Peyer's patch (tissue), 4 donors: ENCODE results near the gene DCP1B. TPM values are rescaled to one million over a fixed set of nuclear protein-coding genes. Genes with fewer than 3 reads are reported as not detected.

Experiments used
- DNase-seq, 3 donors: peaks; one replicate each; pipeline ENCODE4 v3.0.0-alpha.2; 2017 to 2019
- H3K27ac ChIP-seq, 4 donors: fragments of 200-600 bp; sonication (generic); one replicate each; pipeline ENCODE4 v1.5.1; 2016 to 2019
- H3K27me3 ChIP-seq, 2 donors: fragments of 200-600 bp; sonication (generic); one replicate each; pipeline ENCODE4 v1.5.1; 2019
- H3K36me3 ChIP-seq, 3 donors: fragments of 200-600 bp; sonication (generic); one replicate each; pipeline ENCODE4 v1.5.1; 2016 to 2019
- H3K4me1 ChIP-seq, 4 donors: fragments of 200-600 bp; sonication (generic); one replicate each; pipeline ENCODE4 v1.5.1; 2016 to 2019
- H3K4me3 ChIP-seq, 4 donors: fragments of 200-600 bp; sonication (generic); 1 replicate in 3 of 4; 2 replicates in 1 of 4; pipeline ENCODE4 v1.5.1; 2016 to 2019; ENCODE audit warnings: mild to moderate bottlenecking in 1 of 4
- H3K9me3 ChIP-seq, 4 donors: fragments of 200-600 bp; sonication (generic); one replicate each; pipeline ENCODE4 v1.5.1; 2016 to 2019; ENCODE audit warnings: mild to moderate bottlenecking in 1 of 4
- POLR2A ChIP-seq, 2 donors: fragments of 450-650 bp; IDR thresholded peaks; one replicate each; pipeline ENCODE4 v1.5.1; 2017; ENCODE audit warnings: antibody characterized with exemption in 2 of 2, mild to moderate bottlenecking in 2 of 2, moderate library complexity in 2 of 2
- total RNA-seq, 4 donors: library from RNA; depleted of rRNA; stranded (reverse); fragments of >200 nt; gene quantifications; one replicate each; pipeline ENCODE4 v1.1.0, GENCODE V29; 2016
- TF ChIP-seq, protein P1 (sequence below), 6 experiments: fragments of 450-650 bp in 4 of 6; fragments of 200-600 bp in 2 of 6; sonication (generic) in 1 of 6; IDR thresholded peaks; one replicate each; pipeline ENCODE4 v1.5.1; 2017 to 2019; ENCODE audit warnings: antibody characterized with exemption in 6 of 6, mild to moderate bottlenecking in 3 of 6, moderate library complexity in 1 of 6

The DCP1B gene
- total RNA-seq, 4 donors from 2014 or later: 14.7 to 54.5 (median 18.6) TPM

- no peak for TF ChIP-seq POLR2A (IDR thresholded peaks at IDR 0.05)
- TF ChIP-seq, protein P1, sequence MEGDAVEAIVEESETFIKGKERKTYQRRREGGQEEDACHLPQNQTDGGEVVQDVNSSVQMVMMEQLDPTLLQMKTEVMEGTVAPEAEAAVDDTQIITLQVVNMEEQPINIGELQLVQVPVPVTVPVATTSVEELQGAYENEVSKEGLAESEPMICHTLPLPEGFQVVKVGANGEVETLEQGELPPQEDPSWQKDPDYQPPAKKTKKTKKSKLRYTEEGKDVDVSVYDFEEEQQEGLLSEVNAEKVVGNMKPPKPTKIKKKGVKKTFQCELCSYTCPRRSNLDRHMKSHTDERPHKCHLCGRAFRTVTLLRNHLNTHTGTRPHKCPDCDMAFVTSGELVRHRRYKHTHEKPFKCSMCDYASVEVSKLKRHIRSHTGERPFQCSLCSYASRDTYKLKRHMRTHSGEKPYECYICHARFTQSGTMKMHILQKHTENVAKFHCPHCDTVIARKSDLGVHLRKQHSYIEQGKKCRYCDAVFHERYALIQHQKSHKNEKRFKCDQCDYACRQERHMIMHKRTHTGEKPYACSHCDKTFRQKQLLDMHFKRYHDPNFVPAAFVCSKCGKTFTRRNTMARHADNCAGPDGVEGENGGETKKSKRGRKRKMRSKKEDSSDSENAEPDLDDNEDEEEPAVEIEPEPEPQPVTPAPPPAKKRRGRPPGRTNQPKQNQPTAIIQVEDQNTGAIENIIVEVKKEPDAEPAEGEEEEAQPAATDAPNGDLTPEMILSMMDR (IDR thresholded peaks at IDR 0.05): no peak
- H3K4me3 ChIP-seq: no peak overlapping the region
- H3K4me1 ChIP-seq: peaks cover 0 to 9% (median 4%) of the 10 kb centered on the region in 4 donors
- H3K27me3 ChIP-seq: no peaks in the 10 kb centered on the region
- H3K9me3 ChIP-seq: no peaks in the 10 kb centered on the region
- no peak overlapping the region for H3K27ac ChIP-seq
- peak in 1 of 3 donors; percentile 19 for DNase-seq
- H3K36me3 ChIP-seq: no peaks in the 10 kb centered on the region
Observed at GRCh38 chr12:1929985-1930802, 74.1 kb downstream of the DCP1B start.

DNA sequence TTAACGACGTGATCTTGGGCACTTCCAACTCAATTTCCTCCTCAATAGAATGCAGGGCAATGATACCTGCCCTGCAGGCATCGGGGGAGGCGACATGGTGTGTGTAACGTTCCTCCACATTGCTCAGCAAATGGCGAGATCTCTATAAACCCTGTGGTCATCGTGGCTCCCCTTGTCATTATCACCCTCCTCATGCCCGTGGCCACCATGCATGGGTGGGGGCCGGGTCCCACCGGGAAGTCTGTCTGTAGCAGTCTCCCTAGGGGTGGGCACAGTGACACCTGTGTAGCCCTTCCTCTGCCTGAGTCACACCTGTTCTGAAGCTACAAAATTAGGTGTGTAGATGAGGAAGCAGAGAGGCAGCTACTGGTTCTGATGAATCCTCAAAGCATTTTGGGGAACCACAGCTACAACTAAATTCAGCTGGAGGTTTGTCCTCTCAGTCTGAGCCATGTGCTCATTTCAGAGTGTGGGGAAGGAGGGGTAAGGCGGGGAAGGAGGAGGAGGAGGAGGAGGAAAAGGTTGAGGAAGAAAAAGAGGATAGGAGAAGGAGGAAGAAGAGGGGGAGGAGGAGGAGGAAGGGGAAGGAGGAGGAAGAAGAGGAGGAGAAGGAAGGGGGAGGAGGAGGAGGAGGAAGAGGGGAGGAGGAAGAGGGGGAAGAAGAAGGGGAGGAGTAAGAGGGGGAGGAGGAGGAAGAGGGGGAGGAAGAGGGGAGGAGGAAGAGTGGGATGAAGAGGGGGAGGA is 74.8 kb downstream of the DCP1B start:
- DNase-seq: no peak
- H3K36me3 ChIP-seq: no peaks in the 10 kb centered on the region

GRCh38 chr12:1928439-1929121 is 75.7 kb downstream of the DCP1B start:
- Histone ChIP-seq H3K27me3 (no peaks in the 10 kb centered on the region), H3K4me1 (peaks cover 0 to 13% (median 4%) of the 10 kb centered on the region in 4 donors), H3K36me3 (no peaks in the 10 kb centered on the region), H3K9me3 (no peaks in the 10 kb centered on the region), H3K27ac (no peak overlapping the region), H3K4me3 (no peak overlapping the region)
- DNase-seq: peak in 2 of 3 donors; percentile 29 to 40
- TF ChIP-seq POLR2A (IDR thresholded peaks at IDR 0.05): no peak
- TF ChIP-seq, protein P1 (IDR thresholded peaks at IDR 0.05): no peak

More for the DNA sequence above, 74.8 kb downstream of the DCP1B start:
- Histone ChIP-seq H3K27me3 (no peaks in the 10 kb centered on the region), H3K4me3 (no peak overlapping the region), H3K4me1 (peaks cover 0 to 13% (median 4%) of the 10 kb centered on the region in 4 donors), H3K9me3 (no peaks in the 10 kb centered on the region), H3K27ac (no peak overlapping the region)
- TF ChIP-seq, protein P1 (IDR thresholded peaks at IDR 0.05): no peak

DNA sequence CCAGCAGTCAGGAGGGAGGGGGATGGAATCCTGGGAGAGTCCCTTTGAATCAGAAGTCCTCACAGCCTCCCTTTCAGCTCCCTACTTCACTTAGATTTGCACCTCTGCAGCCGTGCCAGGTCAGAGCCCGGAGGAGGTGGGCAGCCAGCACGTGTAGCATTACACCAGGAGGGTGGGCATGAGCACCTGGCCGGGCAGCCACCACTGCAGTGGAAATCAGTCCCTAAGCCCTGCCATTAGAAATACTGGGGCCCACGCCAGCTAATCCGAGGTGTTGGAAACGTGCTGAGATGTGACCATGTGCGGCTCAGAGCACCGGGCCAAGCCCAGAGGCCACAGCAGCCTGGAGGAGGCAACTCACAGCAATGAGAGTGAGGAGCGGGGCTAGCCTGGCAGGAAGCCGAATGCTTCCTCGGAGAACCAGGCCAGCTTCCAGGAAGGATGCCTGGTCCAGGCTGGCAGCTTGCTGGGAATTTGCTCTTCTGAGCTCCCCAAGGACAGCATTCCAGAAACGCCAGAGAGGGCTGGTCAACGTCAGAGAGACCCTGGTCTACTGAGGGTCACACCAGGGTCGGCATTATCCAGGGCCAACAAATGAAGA is 76.4 kb downstream of the DCP1B start:
- Histone ChIP-seq H3K9me3 (no peaks in the 10 kb centered on the region), H3K27ac (no peak overlapping the region), H3K36me3 (no peaks in the 10 kb centered on the region), H3K27me3 (no peaks in the 10 kb centered on the region), H3K4me3 (no peak overlapping the region), H3K4me1 (peaks cover 0 to 13% (median 4%) of the 10 kb centered on the region in 4 donors)
- DNase-seq: peak in 2 of 3 donors; percentile 31 to 38
- TF ChIP-seq POLR2A (IDR thresholded peaks at IDR 0.05): no peak
- TF ChIP-seq, protein P1 (IDR thresholded peaks at IDR 0.05): no peak

DNA sequence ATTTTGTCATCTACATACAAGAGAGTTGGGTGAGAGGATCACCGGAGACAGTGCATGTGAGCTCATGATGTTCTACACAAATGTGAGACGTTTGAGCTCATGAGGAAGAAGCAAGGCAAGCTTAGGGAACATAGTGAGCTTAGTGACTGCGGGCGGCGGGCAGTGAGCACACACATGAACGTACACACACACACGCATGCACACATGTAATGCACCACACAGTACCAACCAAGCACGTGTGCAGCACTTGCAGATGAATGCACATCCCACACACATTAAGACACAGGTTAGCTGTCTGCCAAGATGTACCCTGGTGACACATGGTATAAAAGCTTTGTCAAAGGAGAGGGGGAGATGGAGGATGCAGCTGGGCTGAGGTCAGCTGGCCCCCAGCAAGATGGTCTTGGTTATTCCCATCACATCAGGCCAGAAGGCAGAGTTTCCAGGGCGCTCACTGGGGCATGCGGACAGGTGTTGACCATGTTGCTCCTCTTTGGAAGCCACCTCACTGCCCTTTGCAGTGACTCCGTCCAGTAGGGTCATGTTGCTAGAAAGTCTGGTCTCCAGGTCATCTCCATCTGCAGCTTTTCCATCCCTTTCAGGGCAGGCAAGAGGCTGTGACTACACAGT is 77.1 kb downstream of the DCP1B start:
- H3K9me3 ChIP-seq: no peaks in the 10 kb centered on the region
- H3K27ac ChIP-seq: no peak overlapping the region
- no peak overlapping the region for H3K4me3 ChIP-seq
- no peak for DNase-seq
- H3K36me3 ChIP-seq: no peaks in the 10 kb centered on the region
- peaks cover 0 to 13% (median 2%) of the 10 kb centered on the region in 4 donors for H3K4me1 ChIP-seq
- no peaks in the 10 kb centered on the region for H3K27me3 ChIP-seq
- TF ChIP-seq, protein P1 (IDR thresholded peaks at IDR 0.05): no peak
- TF ChIP-seq POLR2A (IDR thresholded peaks at IDR 0.05): no peak
